Endothelial cell of umbilical vein (primary cell): ENCODE data around the gene KCNK13. TPM values are rescaled to one million over a fixed set of nuclear protein-coding genes. Genes with fewer than 3 reads are reported as not detected.

ENCODE experiments used
- BruUV-seq: library from RNA; stranded (reverse); fragments of 400-500 nt; replicated peaks from 2 replicates; lab custom pipeline; 2021; lab: Mats Ljungman, UMichigan
- CTCF ChIA-PET: fragments of 300-600, 350-600 bp; sonication (Branson Sonifier 250); formaldehyde crosslinking; loops from one replicate; lab custom pipeline; 2021; ENCODE audit warnings: antibody characterized with exemption, inconsistent platforms; lab: Charles Lee
- POLR2A ChIA-PET: fragments of 300-600, 350-600 bp; sonication (Branson Sonifier 250); formaldehyde crosslinking; loops from one replicate; lab custom pipeline; 2021; ENCODE audit warnings: antibody characterized with exemption, inconsistent platforms; lab: Charles Lee
- DNase-seq: peaks from one replicate; pipeline ENCODE4 v3.0.0-alpha.2; 2011; ENCODE audit warnings: low read depth, low spot score
- FAIRE-seq: peaks from 2 replicates; lab custom pipeline; 2011; peaks lifted over from hg19 to GRCh38; lab: Jason Lieb, UNC
- H2AFZ ChIP-seq: 2 replicates; pipeline ENCODE4 v1.6.0; 2012; ENCODE audit warnings: low read depth, low read length, control low read depth, inconsistent platforms
- H3K27ac ChIP-seq: 2 replicates; pipeline ENCODE4 v1.5.1; 2011; ENCODE audit warnings: low read depth, mild to moderate bottlenecking, control low read depth, low read length, moderate library complexity; ENCODE audit not compliant: insufficient read depth
- H3K27me3 ChIP-seq, 2 experiments: 2 replicates each; pipeline versions ENCODE4 v1.6.0 to v1.6.1; 2011; ENCODE audit warnings: low read length in 2 of 2, mixed read lengths in 1 of 2; ENCODE audit not compliant: control insufficient read depth in 2 of 2, insufficient read depth in 2 of 2
- H3K36me3 ChIP-seq, 2 experiments: 2 replicates in 1 of 2; 3 replicates in 1 of 2; pipeline ENCODE4 v1.5.1; 2011; ENCODE audit warnings: low read length in 2 of 2, mild to moderate bottlenecking in 1 of 2, moderate library complexity in 1 of 2; ENCODE audit not compliant: control insufficient read depth in 2 of 2, insufficient read depth in 2 of 2; ENCODE audit errors: extremely low read depth in 1 of 2
- H3K4me1 ChIP-seq: 3 replicates; pipeline ENCODE4 v1.5.1; 2011; ENCODE audit warnings: mild to moderate bottlenecking, low read length; ENCODE audit not compliant: control insufficient read depth, insufficient read depth; ENCODE audit errors: extremely low read depth
- H3K4me2 ChIP-seq: 2 replicates; pipeline ENCODE4 v1.6.1; 2011; ENCODE audit warnings: low read length, control low read depth, mixed read lengths; ENCODE audit not compliant: insufficient read depth
- H3K4me3 ChIP-seq, 3 experiments: fragments of 200-600 bp in 1 of 3; sonication (generic), shearing (Covaris generic) in 1 of 3; replicated peaks in 1 of 3; 2 replicates each; pipeline ENCODE4 v1.5.1; 2011 to 2016; ENCODE audit warnings: control low read depth in 3 of 3, low read length in 3 of 3, mild to moderate bottlenecking in 2 of 3, inconsistent platforms in 1 of 3, low read depth in 1 of 3, moderate library complexity in 1 of 3; ENCODE audit not compliant: insufficient read depth in 1 of 3
- H3K79me2 ChIP-seq: 2 replicates; pipeline ENCODE4 v1.6.0; 2012; ENCODE audit warnings: low read length, inconsistent platforms; ENCODE audit not compliant: control insufficient read depth, insufficient read depth
- H3K9ac ChIP-seq: replicated peaks from 2 replicates; pipeline ENCODE3; 2011; ENCODE audit warnings: low read length, control low read depth; ENCODE audit not compliant: insufficient read depth; ENCODE audit errors: extremely low read depth
- H3K9me1 ChIP-seq: replicated peaks from 3 replicates; pipeline ENCODE4 v1.6.0; 2011; ENCODE audit warnings: mild to moderate bottlenecking, low read length; ENCODE audit not compliant: control insufficient read depth, insufficient read depth; ENCODE audit errors: extremely low read depth
- H3K9me3 ChIP-seq: replicated peaks from 2 replicates; pipeline ENCODE4 v1.5.1; 2012; ENCODE audit warnings: low read length, inconsistent platforms; ENCODE audit not compliant: control insufficient read depth, insufficient read depth
- H4K20me1 ChIP-seq: replicated peaks from 2 replicates; pipeline ENCODE3; 2011; ENCODE audit warnings: mild to moderate bottlenecking, low read length; ENCODE audit not compliant: control insufficient read depth, insufficient read depth; ENCODE audit errors: extremely low read depth
- EZH2 ChIP-seq: IDR thresholded peaks from 2 replicates; pipeline ENCODE4 v1.6.1; 2012; ENCODE audit warnings: borderline replicate concordance, low read depth, mild to moderate bottlenecking, moderate library complexity, low read length, inconsistent platforms; ENCODE audit not compliant: severe bottlenecking
- FOS ChIP-seq: IDR thresholded peaks from 2 replicates; pipeline ENCODE4 v1.6.1; 2011; ENCODE audit warnings: mild to moderate bottlenecking, low read length, moderate library complexity, borderline replicate concordance; ENCODE audit not compliant: insufficient read depth
- GATA2 ChIP-seq: IDR thresholded peaks from 2 replicates; pipeline ENCODE4 v1.7.0; 2011; ENCODE audit warnings: low read depth, mild to moderate bottlenecking, moderate library complexity, mixed read lengths, low read length; ENCODE audit not compliant: insufficient read length, insufficient read depth
- JUN ChIP-seq: IDR thresholded peaks from 2 replicates; pipeline ENCODE4 v1.6.1; 2011; ENCODE audit warnings: borderline replicate concordance, low read depth; ENCODE audit not compliant: insufficient read length, insufficient read depth
- MYC ChIP-seq: IDR thresholded peaks from one replicate; pipeline ENCODE4 v1.6.1; 2011; ENCODE audit warnings: mild to moderate bottlenecking, low read depth, low read length
- POLR2A ChIP-seq: IDR thresholded peaks from 2 replicates; pipeline ENCODE4 v1.6.1; 2012; ENCODE audit warnings: low read depth, mild to moderate bottlenecking, control low read depth, low read length
- POLR2AphosphoS5 ChIP-seq: IDR thresholded peaks from 2 replicates; pipeline ENCODE4 v1.6.1; 2012; ENCODE audit warnings: low read depth, mild to moderate bottlenecking, control low read depth, low read length, moderate library complexity; ENCODE audit not compliant: insufficient read depth
- dilution Hi-C: fragments of 300-500 bp; cut with MboI; formaldehyde crosslinking; loops from one replicate; pipeline ENCODE4 v1.15.0; 2019; ENCODE audit warnings: low sequenced_read_pairs; ENCODE audit not compliant: extremely low pct_ligation_motif_present
- intact Hi-C: fragments of 100-400 bp; cut with micrococcal nuclease; formaldehyde crosslinking; loops from one replicate; pipeline ENCODE4 v1.10.0; 2022
- polyA plus RNA-seq, 4 experiments: library from polyadenylated mRNA; depleted of rRNA in 3 of 4; stranded (reverse) in 3 of 4; unstranded in 1 of 4; fragments of >200 nt; gene quantifications; 2 replicates each; pipeline versions ENCODE4 v1.2.1 to v1.2.3, GENCODE V29; 2011 to 2012; ENCODE audit warnings: missing spikeins in 1 of 4
- total RNA-seq: library from RNA; stranded (reverse); gene quantifications from 2 replicates; pipeline ENCODE4 v1.2.3, GENCODE V29; 2021
- TF ChIP-seq, protein P1 (sequence below), 2 donors: IDR thresholded peaks; 1 replicate in 1 of 2; 2 replicates in 1 of 2; pipeline ENCODE4 v1.5.1; 2011; ENCODE audit warnings: low read length in 2 of 2, mild to moderate bottlenecking in 2 of 2, moderate library complexity in 2 of 2, control low read depth in 1 of 2, inconsistent platforms in 1 of 2, low read depth in 1 of 2; ENCODE audit not compliant: insufficient read depth in 1 of 2; ENCODE audit errors: extremely low read depth in 1 of 2
- TF ChIP-seq, protein P2 (sequence below): IDR thresholded peaks from 2 replicates; pipeline ENCODE4 v1.6.1; 2011; ENCODE audit not compliant: insufficient read depth, insufficient read length

Gene KCNK13
- total and polyA plus RNA-seq, 2 donors (not counting 3 experiments of a cell fraction or from before 2014, with no cell fraction given): not detected

DNA sequence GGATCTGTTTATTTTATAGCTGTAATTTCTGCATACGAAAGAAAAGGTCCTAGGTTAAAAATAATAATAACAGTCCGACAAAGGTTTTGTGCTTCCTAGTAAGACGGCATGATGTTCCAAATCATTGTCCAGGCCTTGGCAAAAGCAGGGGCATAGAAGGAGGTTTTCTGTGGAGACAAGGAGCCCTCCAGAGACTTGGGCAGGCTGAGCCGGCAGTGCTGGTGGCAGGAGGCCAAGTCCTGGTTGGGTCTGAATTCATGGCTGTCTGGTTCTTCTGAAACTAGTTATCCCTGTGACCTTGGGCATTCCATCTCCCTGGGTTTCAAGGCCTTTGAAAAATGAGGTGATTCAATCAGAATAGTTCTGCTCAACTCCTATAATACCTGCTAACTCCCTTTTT is 44.0 kb downstream of the KCNK13 start:
- dilution Hi-C loops (no loop called here), intact Hi-C loops (no loop called here)
- no peak for DNase-seq
- Histone ChIP-seq H4K20me1 (no peaks in the 10 kb centered on the region), H3K9me3 (no peaks in the 10 kb centered on the region), H3K9me1 (no peaks in the 10 kb centered on the region), H3K36me3 (no peaks in the 10 kb centered on the region), H3K27ac (no peak overlapping the region), H2AFZ (no peak overlapping the region), H3K4me1 (no peaks in the 10 kb centered on the region), H3K79me2 (no peaks in the 10 kb centered on the region), H3K9ac (no peak overlapping the region), H3K4me3 (no peak overlapping the region), H3K27me3 (no peaks in the 10 kb centered on the region), H3K4me2 (no peak overlapping the region)
- ChIA-PET POLR2A (no interaction called here), CTCF (no interaction called here)
- FAIRE-seq: no peak
- no peak for TF ChIP-seq JUN
- TF ChIP-seq, protein P1, sequence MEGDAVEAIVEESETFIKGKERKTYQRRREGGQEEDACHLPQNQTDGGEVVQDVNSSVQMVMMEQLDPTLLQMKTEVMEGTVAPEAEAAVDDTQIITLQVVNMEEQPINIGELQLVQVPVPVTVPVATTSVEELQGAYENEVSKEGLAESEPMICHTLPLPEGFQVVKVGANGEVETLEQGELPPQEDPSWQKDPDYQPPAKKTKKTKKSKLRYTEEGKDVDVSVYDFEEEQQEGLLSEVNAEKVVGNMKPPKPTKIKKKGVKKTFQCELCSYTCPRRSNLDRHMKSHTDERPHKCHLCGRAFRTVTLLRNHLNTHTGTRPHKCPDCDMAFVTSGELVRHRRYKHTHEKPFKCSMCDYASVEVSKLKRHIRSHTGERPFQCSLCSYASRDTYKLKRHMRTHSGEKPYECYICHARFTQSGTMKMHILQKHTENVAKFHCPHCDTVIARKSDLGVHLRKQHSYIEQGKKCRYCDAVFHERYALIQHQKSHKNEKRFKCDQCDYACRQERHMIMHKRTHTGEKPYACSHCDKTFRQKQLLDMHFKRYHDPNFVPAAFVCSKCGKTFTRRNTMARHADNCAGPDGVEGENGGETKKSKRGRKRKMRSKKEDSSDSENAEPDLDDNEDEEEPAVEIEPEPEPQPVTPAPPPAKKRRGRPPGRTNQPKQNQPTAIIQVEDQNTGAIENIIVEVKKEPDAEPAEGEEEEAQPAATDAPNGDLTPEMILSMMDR (IDR thresholded peaks at IDR 0.05; ENCODE audit: extremely low read depth in 1 of 2, insufficient read depth in 1 of 2, low read depth in 1 of 2, low read length in 2 of 2): no peak
- no peak for TF ChIP-seq POLR2A
- TF ChIP-seq GATA2: no peak
- no peak for TF ChIP-seq POLR2AphosphoS5
- no peak for TF ChIP-seq MYC
- no peak for TF ChIP-seq EZH2
- TF ChIP-seq, protein P2, sequence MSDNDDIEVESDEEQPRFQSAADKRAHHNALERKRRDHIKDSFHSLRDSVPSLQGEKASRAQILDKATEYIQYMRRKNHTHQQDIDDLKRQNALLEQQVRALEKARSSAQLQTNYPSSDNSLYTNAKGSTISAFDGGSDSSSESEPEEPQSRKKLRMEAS: no peak
- TF ChIP-seq FOS: no peak
- no TSS peak for BruUV-seq
